Karpas-422 (cell line): ENCODE results near the gene TMSB4X. TPM values are rescaled to one million over a fixed set of nuclear protein-coding genes. Genes with fewer than 3 reads are reported as not detected.
A peak's percentile ranks its signal among the peaks of the same experiment; 100 is the strongest.
"Not testable (repeated sequence)": the region's sequence is repeated elsewhere in the genome, so short reads cannot be mapped to it uniquely, and the experiment has no call there.

Source experiments
- DNase-seq: peaks from one replicate; pipeline ENCODE4 v3.0.0-alpha.2; 2015
- H2AFZ ChIP-seq: fragments of 200-600 bp; sonication (generic); 2 replicates; pipeline ENCODE4 v1.6.1; 2014; ENCODE audit warnings: antibody characterized with exemption, low read length, mixed read lengths
- H3K27ac ChIP-seq: fragments of 200-600 bp; sonication (generic); 2 replicates; pipeline ENCODE4 v1.5.1; 2014; ENCODE audit warnings: mild to moderate bottlenecking, low read length, moderate library complexity
- H3K27me3 ChIP-seq: fragments of 200-600 bp; sonication (generic); 2 replicates; pipeline ENCODE4 v1.6.1; 2014; ENCODE audit warnings: low read length, mixed read lengths
- H3K36me3 ChIP-seq: fragments of 200-600 bp; sonication (generic); 2 replicates; pipeline ENCODE4 v1.6.1; 2014; ENCODE audit warnings: low read length, mixed read lengths; ENCODE audit not compliant: insufficient read depth
- H3K4me1 ChIP-seq: fragments of 200-600 bp; sonication (generic); 2 replicates; pipeline ENCODE4 v1.6.1; 2014; ENCODE audit warnings: mild to moderate bottlenecking, low read length, mixed read lengths
- H3K4me2 ChIP-seq: fragments of 200-600 bp; sonication (generic); 2 replicates; pipeline ENCODE4 v1.6.1; 2014; ENCODE audit warnings: low read length, low read depth, mild to moderate bottlenecking; ENCODE audit not compliant: poor library complexity, severe bottlenecking
- H3K4me3 ChIP-seq: fragments of 200-600 bp; sonication (generic); 2 replicates; pipeline ENCODE4 v1.5.1; 2014; ENCODE audit warnings: mild to moderate bottlenecking, antibody characterized with exemption, low read length, mixed read lengths
- H3K79me2 ChIP-seq: fragments of 200-600 bp; sonication (generic); 2 replicates; pipeline ENCODE4 v1.6.1; 2014; ENCODE audit warnings: mild to moderate bottlenecking, low read length, mixed read lengths
- H3K9ac ChIP-seq: fragments of 200-600 bp; sonication (generic); 2 replicates; pipeline ENCODE4 v1.6.0; 2014; ENCODE audit warnings: low read length
- H3K9me2 ChIP-seq: fragments of 200-600 bp; sonication (generic), shearing (Covaris generic); replicated peaks from 2 replicates; pipeline ENCODE4 v1.6.0; 2014; ENCODE audit warnings: mild to moderate bottlenecking, low read length, moderate library complexity; ENCODE audit not compliant: insufficient read depth
- H3K9me3 ChIP-seq: fragments of 300-700, 200-600 bp; sonication (generic); 2 replicates; pipeline ENCODE4 v1.6.1; 2014; ENCODE audit warnings: low read length, mixed read lengths
- H4K20me1 ChIP-seq: fragments of 200-600 bp; sonication (generic); 2 replicates; pipeline ENCODE4 v1.6.1; 2014; ENCODE audit warnings: mild to moderate bottlenecking, antibody characterized with exemption, low read length, low read depth; ENCODE audit not compliant: insufficient read depth
- total RNA-seq: library from RNA; depleted of rRNA; stranded (reverse); fragments of >200 nt; shearing (Covaris generic); gene quantifications from 2 replicates; pipeline ENCODE4 v1.2.3, GENCODE V29; 2014; ENCODE audit warnings: low replicate concordance; rRNA removed

TMSB4X gene
- total RNA-seq, 1 experiment from 2014 or later = 3,856 TPM

DNA sequence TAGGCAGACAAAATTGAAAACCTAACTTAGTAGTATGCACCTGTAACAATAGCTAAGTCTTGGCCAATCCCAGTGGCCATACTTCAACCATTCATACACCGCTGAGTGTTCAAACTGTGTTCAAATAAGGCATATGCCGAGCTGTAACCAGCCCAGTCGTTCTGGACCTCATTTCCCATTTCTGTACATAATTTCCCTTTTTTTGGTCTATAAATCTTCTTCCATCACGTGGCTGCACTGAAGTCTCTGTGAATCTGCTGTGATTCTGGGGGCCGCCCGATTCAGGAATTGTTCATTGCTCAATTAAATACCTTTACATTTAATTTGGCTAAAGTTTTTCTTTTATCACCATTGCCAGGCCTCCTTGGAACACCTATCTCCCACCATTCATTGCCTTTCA is 41.8 kb downstream of the TMSB4X start:
- H3K4me1 ChIP-seq = peaks cover 14% of the 10 kb centered on the region
- not testable (repeated sequence) for H3K79me2 ChIP-seq, H2AFZ ChIP-seq, H3K4me3 ChIP-seq, DNase-seq, H3K36me3 ChIP-seq, H3K27me3 ChIP-seq, H3K9me2 ChIP-seq, H3K27ac ChIP-seq, H3K9ac ChIP-seq, H3K4me2 ChIP-seq, H4K20me1 ChIP-seq, H3K9me3 ChIP-seq

DNA sequence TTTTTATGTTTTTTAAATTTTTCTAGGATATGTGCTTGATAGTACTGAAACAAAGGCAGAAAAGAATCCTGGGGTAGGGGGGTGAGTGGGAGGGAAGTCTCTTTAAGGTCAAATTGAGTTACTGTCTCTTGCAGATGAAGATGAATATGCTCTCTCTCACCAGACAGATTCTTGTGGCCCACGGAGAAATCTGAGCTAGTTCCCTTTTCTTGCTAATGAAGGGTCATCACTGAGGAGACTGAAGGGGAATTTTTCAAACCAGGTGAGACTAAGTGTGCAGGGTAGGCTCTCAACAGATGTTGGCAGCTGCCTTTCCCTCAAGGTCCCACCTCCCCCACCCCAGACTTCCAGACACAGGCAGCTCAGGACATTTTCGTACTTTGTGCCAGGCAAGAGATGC is 48.0 kb downstream of the TMSB4X start:
- Histone ChIP-seq H3K79me2 (no peaks in the 10 kb centered on the region), H3K4me2 (peak overlapping the region; percentile 27), H3K4me1 (peaks cover 13% of the 10 kb centered on the region), H2AFZ (no peak overlapping the region), H3K9ac (no peak overlapping the region), H3K36me3 (no peaks in the 10 kb centered on the region), H3K27me3 (no peaks in the 10 kb centered on the region), H4K20me1 (no peaks in the 10 kb centered on the region), H3K9me3 (no peaks in the 10 kb centered on the region), H3K27ac (no peak overlapping the region), H3K9me2 (no peaks in the 10 kb centered on the region), H3K4me3 (no peak overlapping the region)
- peak; percentile 57 for DNase-seq

DNA sequence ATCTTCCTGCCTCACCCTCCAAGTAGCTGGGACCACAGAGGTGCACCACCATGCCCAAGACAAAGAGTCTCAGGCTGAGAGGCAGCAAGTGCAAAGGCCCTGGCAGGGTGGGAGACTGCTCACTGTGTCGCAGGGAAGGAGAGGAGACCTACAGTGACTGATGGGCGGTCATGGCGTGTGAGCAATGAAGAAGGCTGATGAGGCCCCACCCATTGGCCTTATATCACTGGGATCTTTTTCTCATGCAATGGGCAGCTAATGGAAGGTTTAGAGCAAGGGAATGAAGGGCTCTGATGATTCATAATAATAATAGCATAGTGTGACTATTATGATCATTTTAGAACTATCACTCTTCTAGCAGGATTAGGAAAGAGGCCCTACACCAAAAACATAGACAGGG is 48.7 kb downstream of the TMSB4X start:
- Histone ChIP-seq H3K4me2 (no peak overlapping the region), H3K27ac (no peak overlapping the region), H3K79me2 (no peaks in the 10 kb centered on the region), H3K27me3 (no peaks in the 10 kb centered on the region), H3K4me3 (no peak overlapping the region), H3K4me1 (peaks cover 13% of the 10 kb centered on the region), H4K20me1 (no peaks in the 10 kb centered on the region), H3K9me3 (no peaks in the 10 kb centered on the region), H3K9me2 (no peaks in the 10 kb centered on the region), H3K36me3 (no peaks in the 10 kb centered on the region), H3K9ac (no peak overlapping the region), H2AFZ (no peak overlapping the region)
- no peak for DNase-seq

DNA sequence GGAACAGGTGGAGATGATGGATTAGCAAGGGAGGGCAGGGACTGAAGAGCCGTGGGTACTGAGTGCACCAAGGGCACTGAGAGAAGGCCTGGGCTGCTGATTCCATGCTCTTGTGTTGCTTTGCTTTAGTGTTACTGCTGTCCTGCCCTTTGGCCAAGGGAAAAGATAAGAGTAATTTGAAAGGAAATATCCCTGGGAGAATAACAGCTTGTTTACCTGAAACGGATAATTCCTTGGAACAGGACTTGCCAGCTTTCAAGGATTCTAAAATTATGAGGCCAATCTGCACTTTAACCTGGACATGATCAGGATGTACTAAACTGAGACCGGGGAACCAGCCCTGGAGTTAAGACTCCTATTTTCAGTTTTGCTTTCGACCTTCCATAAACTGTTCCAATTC is 49.1 kb downstream of the TMSB4X start:
- no peaks in the 10 kb centered on the region for H3K79me2 ChIP-seq
- H3K9ac ChIP-seq = no peak overlapping the region
- no peaks in the 10 kb centered on the region for H3K9me3 ChIP-seq
- peaks cover 13% of the 10 kb centered on the region for H3K4me1 ChIP-seq
- no peaks in the 10 kb centered on the region for H4K20me1 ChIP-seq
- no peaks in the 10 kb centered on the region for H3K27me3 ChIP-seq
- DNase-seq = peak; percentile 22
- H3K4me3 ChIP-seq = no peak overlapping the region
- H3K4me2 ChIP-seq = no peak overlapping the region
- no peaks in the 10 kb centered on the region for H3K9me2 ChIP-seq
- no peak overlapping the region for H3K27ac ChIP-seq
- H3K36me3 ChIP-seq = no peaks in the 10 kb centered on the region
- H2AFZ ChIP-seq = no peak overlapping the region

DNA sequence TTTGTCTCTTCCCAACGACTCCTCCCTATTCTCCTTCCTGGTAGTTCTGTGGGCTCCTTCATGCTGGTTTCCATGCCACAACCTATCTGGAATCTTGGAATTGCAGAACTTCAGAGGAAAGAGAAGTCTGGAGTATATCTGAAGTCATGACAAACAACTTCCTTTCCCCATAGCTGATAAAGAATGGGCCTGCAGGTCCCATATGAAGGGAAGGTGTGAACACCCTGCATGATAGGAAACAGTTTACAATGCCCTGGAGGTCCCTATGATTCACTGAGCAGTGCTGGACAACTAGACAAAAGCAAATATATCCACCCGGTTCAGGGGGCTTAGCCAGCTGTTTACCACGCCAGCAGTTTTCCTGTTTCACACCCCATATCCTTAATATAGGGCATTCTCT is 50.1 kb downstream of the TMSB4X start:
- Histone ChIP-seq H3K4me3 (no peak overlapping the region), H3K27ac (no peak overlapping the region), H3K9me3 (no peaks in the 10 kb centered on the region), H3K36me3 (no peaks in the 10 kb centered on the region), H3K4me1 (peaks cover 14% of the 10 kb centered on the region), H3K9me2 (no peaks in the 10 kb centered on the region), H4K20me1 (no peaks in the 10 kb centered on the region), H3K27me3 (no peaks in the 10 kb centered on the region), H3K79me2 (no peaks in the 10 kb centered on the region), H2AFZ (no peak overlapping the region), H3K4me2 (no peak overlapping the region), H3K9ac (no peak overlapping the region)
- DNase-seq = peak; percentile 19

Other genes starting within 250 kb of the TMSB4X start
- 56.6 and 74.6 TPM in 2 replicates for gene PRPS2, start 183.7 kb upstream of the TMSB4X start, total RNA-seq
- gene TLR7, start 108.0 kb upstream of the TMSB4X start, total RNA-seq = 0.29 and 0.86 TPM in 2 replicates
- gene TLR8, start 68.5 kb upstream of the TMSB4X start, total RNA-seq = not detected in 2 replicates
- gene FAM9C, start 69.5 kb downstream of the TMSB4X start, total RNA-seq = not detected in 2 replicates